Smooth muscle cell (in vitro differentiated cells): Measurements from ENCODE around the gene OTUB2. TPM values are rescaled to one million over a fixed set of nuclear protein-coding genes. Genes with fewer than 3 reads are reported as not detected.

Experiments
- DNase-seq: peaks from one replicate; lab custom pipeline; 2025; ENCODE audit not compliant: unreplicated experiment; lab: John Stamatoyannopoulos, UW
- H2AFZ ChIP-seq: fragments of 200-600 bp; sonication (generic); 2 replicates; pipeline ENCODE4 v1.6.0; 2016; ENCODE audit warnings: antibody characterized with exemption, low read depth, mild to moderate bottlenecking
- H3F3A ChIP-seq: fragments of 200-600 bp; sonication (generic); 2 replicates; pipeline ENCODE4 v1.6.0; 2017; ENCODE audit warnings: antibody characterized with exemption, low read depth
- H3K27ac ChIP-seq: fragments of 200-600 bp; sonication (generic); 2 replicates; pipeline ENCODE4 v1.5.1; 2016; ENCODE audit warnings: low read depth, mild to moderate bottlenecking
- H3K27me3 ChIP-seq: fragments of 200-600 bp; sonication (generic); 2 replicates; pipeline ENCODE4 v1.6.1; 2016; ENCODE audit warnings: low read depth, mild to moderate bottlenecking
- H3K36me3 ChIP-seq: fragments of 200-600 bp; sonication (generic); 2 replicates; pipeline ENCODE4 v1.5.1; 2016; ENCODE audit warnings: low read depth
- H3K4me1 ChIP-seq: fragments of 200-600 bp; sonication (generic); 2 replicates; pipeline ENCODE4 v1.5.1; 2016; ENCODE audit warnings: low read depth
- H3K4me2 ChIP-seq: fragments of 200-600 bp; sonication (generic); 2 replicates; pipeline ENCODE4 v1.6.0; 2016; ENCODE audit warnings: mild to moderate bottlenecking
- H3K4me3 ChIP-seq: fragments of 200-600 bp; sonication (generic); 2 replicates; pipeline ENCODE4 v1.5.1; 2016; ENCODE audit warnings: mild to moderate bottlenecking
- H3K79me2 ChIP-seq: fragments of 200-600 bp; sonication (generic); 2 replicates; pipeline ENCODE4 v1.6.0; 2016; ENCODE audit warnings: low read depth, mild to moderate bottlenecking
- H3K9ac ChIP-seq: fragments of 200-600 bp; sonication (generic); 2 replicates; pipeline ENCODE4 v1.6.0; 2016; ENCODE audit warnings: low read depth
- H3K9me3 ChIP-seq: fragments of 200-600 bp; sonication (generic); replicated peaks from 2 replicates; pipeline ENCODE4 v1.5.1; 2016; ENCODE audit warnings: low read depth
- H4K20me1 ChIP-seq: fragments of 200-600 bp; sonication (generic); 2 replicates; pipeline ENCODE4 v1.6.0; 2016; ENCODE audit warnings: low read depth
- WGBS: methylation state at CpG from one replicate; pipeline ENCODE4 v1.1.7; 2016; ENCODE audit warnings: low lambda C conversion rate; 5-methylcytosine and 5-hydroxymethylcytosine counted together
- polyA plus RNA-seq: library from polyadenylated mRNA; unstranded; fragments of >200 nt; fragmentation: Nextera tagmentation; extraction: Ambion mirVana; gene quantifications from 2 replicates; pipeline ENCODE4 v1.2.1, GENCODE V29; 2016
- total RNA-seq: library from RNA; depleted of rRNA; stranded (reverse); fragments of >200 nt; gene quantifications from 2 replicates; pipeline ENCODE4 v1.2.3, GENCODE V29; 2014
- TF ChIP-seq, protein P1 (sequence below): fragments of 200-600 bp; sonication (generic); IDR thresholded peaks from 2 replicates; pipeline ENCODE4 v1.5.1; 2017; ENCODE audit warnings: borderline replicate concordance, mild to moderate bottlenecking, antibody characterized with exemption; ENCODE audit not compliant: insufficient read depth, poor library complexity, severe bottlenecking

OTUB2 gene
- total and polyA plus RNA-seq, 2 experiments from 2014 or later, result 4.0 to 5.1 TPM

- H2AFZ ChIP-seq, result no peak overlapping the region
- no peak overlapping the region for H3K27ac ChIP-seq
- no peaks in the 10 kb centered on the region for H3F3A ChIP-seq
- no peak overlapping the region for H3K4me3 ChIP-seq
- H3K36me3 ChIP-seq, result peaks cover 2% of the 10 kb centered on the region
- no peak overlapping the region for H3K4me2 ChIP-seq
- H3K4me1 ChIP-seq, result no peaks in the 10 kb centered on the region
- TF ChIP-seq, protein P1, sequence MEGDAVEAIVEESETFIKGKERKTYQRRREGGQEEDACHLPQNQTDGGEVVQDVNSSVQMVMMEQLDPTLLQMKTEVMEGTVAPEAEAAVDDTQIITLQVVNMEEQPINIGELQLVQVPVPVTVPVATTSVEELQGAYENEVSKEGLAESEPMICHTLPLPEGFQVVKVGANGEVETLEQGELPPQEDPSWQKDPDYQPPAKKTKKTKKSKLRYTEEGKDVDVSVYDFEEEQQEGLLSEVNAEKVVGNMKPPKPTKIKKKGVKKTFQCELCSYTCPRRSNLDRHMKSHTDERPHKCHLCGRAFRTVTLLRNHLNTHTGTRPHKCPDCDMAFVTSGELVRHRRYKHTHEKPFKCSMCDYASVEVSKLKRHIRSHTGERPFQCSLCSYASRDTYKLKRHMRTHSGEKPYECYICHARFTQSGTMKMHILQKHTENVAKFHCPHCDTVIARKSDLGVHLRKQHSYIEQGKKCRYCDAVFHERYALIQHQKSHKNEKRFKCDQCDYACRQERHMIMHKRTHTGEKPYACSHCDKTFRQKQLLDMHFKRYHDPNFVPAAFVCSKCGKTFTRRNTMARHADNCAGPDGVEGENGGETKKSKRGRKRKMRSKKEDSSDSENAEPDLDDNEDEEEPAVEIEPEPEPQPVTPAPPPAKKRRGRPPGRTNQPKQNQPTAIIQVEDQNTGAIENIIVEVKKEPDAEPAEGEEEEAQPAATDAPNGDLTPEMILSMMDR, result no peak
- WGBS, result 95% methylated on average over 3 of the region's 3 CpGs
- no peak for DNase-seq
- H4K20me1 ChIP-seq, result no peaks in the 10 kb centered on the region
- no peaks in the 10 kb centered on the region for H3K9me3 ChIP-seq
- H3K9ac ChIP-seq, result no peak overlapping the region
- H3K27me3 ChIP-seq, result no peaks in the 10 kb centered on the region
- H3K79me2 ChIP-seq, result no peaks in the 10 kb centered on the region
Measured at GRCh38 chr14:94047581-94047980, 21.4 kb downstream of the OTUB2 start.

- Histone ChIP-seq H3K4me3 (no peak overlapping the region), H3F3A (no peaks in the 10 kb centered on the region), H3K36me3 (peaks cover 8% of the 10 kb centered on the region), H3K4me2 (no peak overlapping the region), H3K9ac (no peak overlapping the region), H3K27me3 (no peaks in the 10 kb centered on the region), H3K4me1 (no peaks in the 10 kb centered on the region), H3K27ac (no peak overlapping the region), H4K20me1 (no peaks in the 10 kb centered on the region), H3K9me3 (no peaks in the 10 kb centered on the region), H2AFZ (no peak overlapping the region), H3K79me2 (no peaks in the 10 kb centered on the region)
- TF ChIP-seq, protein P1, result no peak
- DNase-seq, result no peak
- WGBS, result 90% methylated on average over 10 of the region's 10 CpGs
Measured at GRCh38 chr14:94048691-94049624, 22.8 kb downstream of the OTUB2 start.

DNA sequence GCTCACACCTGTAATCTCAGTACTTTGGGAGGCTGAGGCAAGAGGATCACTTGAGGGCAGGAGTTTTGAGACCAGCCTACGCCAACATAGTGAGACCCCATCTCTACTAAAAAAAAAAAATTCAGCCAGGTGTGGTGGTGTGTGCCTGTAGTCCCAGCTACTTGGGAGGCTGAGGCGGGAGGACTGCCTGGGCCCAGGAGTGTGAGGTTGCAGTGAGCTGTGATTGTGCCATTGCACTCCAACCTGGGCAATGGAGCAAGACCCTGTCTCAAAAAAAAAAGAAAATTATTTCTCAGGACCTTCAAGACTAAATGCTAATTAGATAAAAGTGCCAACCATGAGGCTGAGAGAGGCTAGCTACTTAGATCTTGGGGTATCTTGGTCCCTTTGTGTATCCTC lies 23.5 kb downstream of the OTUB2 start:
- no peaks in the 10 kb centered on the region for H3K27me3 ChIP-seq
- no peak for DNase-seq
- no peaks in the 10 kb centered on the region for H3K4me1 ChIP-seq
- no peaks in the 10 kb centered on the region for H4K20me1 ChIP-seq
- H3K79me2 ChIP-seq, result no peaks in the 10 kb centered on the region
- no peak overlapping the region for H3K9ac ChIP-seq
- no peak overlapping the region for H3K4me3 ChIP-seq
- no peak overlapping the region for H3K27ac ChIP-seq
- 91% methylated on average over 2 of the region's 2 CpGs for WGBS
- no peak overlapping the region for H3K4me2 ChIP-seq
- TF ChIP-seq, protein P1, result no peak
- H3K9me3 ChIP-seq, result no peaks in the 10 kb centered on the region
- no peak overlapping the region for H2AFZ ChIP-seq
- H3F3A ChIP-seq, result no peaks in the 10 kb centered on the region
- peaks cover 8% of the 10 kb centered on the region for H3K36me3 ChIP-seq
